Ishikawa (cell line): ENCODE results near the gene TNPO2.

Experiments
- EP300 ChIP-seq: IDR thresholded peaks from 2 replicates; pipeline ENCODE4 v1.6.1; 2012; ENCODE audit warnings: borderline replicate concordance
- FOXM1 ChIP-seq: IDR thresholded peaks from 2 replicates; pipeline ENCODE4 v1.6.1; 2012; ENCODE audit warnings: low read depth, borderline replicate concordance
- MAX ChIP-seq: IDR thresholded peaks from 2 replicates; pipeline ENCODE4 v1.6.1; 2012
- RAD21 ChIP-seq: IDR thresholded peaks from 2 replicates; pipeline ENCODE4 v1.6.1; 2012; ENCODE audit warnings: low read depth
- TAF1 ChIP-seq: IDR thresholded peaks from 2 replicates; pipeline ENCODE4 v1.6.1; 2012; ENCODE audit warnings: low read depth, mild to moderate bottlenecking
- TCF12 ChIP-seq: IDR thresholded peaks from 2 replicates; pipeline ENCODE4 v1.6.1; 2012; ENCODE audit warnings: low read depth
- TEAD4 ChIP-seq: IDR thresholded peaks from 2 replicates; pipeline ENCODE4 v1.6.1; 2012
- YY1 ChIP-seq: IDR thresholded peaks from 2 replicates; pipeline ENCODE4 v1.6.1; 2012; ENCODE audit warnings: low read depth
- ZBTB7A ChIP-seq: IDR thresholded peaks from 2 replicates; pipeline ENCODE4 v1.6.1; 2012; ENCODE audit warnings: low read depth
- TF ChIP-seq, protein P1 (sequence below): IDR thresholded peaks from 2 replicates; pipeline ENCODE4 v1.6.1; 2012; ENCODE audit warnings: low read depth, mild to moderate bottlenecking

Gene TNPO2

DNA sequence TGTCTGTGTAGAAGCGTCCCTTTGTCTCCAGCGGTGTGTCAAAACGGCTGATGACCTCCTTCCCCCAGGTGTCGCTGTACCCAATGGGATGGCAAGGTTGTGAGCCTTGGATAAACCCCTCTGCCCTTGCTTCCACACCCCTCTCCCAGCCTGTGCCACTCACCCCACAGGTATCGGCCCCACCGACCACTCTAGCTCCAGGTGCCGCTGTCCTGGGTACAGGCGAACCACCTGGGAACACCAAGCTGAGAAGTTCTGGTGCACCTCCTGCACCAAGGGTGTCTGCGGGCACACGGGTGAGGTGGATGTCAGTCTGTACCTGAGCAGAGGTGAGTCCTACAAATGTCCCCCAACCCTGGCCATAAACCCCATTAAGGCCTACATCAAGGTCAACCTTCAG is 73.8 kb downstream of the TNPO2 start:
- TF ChIP-seq TAF1, result no peak
- no peak for TF ChIP-seq ZBTB7A
- TF ChIP-seq MAX, result no peak
- TF ChIP-seq TCF12, result no peak
- TF ChIP-seq TEAD4, result no peak
- no peak for TF ChIP-seq YY1
- no peak for TF ChIP-seq FOXM1
- no peak for TF ChIP-seq EP300
- TF ChIP-seq, protein P1, sequence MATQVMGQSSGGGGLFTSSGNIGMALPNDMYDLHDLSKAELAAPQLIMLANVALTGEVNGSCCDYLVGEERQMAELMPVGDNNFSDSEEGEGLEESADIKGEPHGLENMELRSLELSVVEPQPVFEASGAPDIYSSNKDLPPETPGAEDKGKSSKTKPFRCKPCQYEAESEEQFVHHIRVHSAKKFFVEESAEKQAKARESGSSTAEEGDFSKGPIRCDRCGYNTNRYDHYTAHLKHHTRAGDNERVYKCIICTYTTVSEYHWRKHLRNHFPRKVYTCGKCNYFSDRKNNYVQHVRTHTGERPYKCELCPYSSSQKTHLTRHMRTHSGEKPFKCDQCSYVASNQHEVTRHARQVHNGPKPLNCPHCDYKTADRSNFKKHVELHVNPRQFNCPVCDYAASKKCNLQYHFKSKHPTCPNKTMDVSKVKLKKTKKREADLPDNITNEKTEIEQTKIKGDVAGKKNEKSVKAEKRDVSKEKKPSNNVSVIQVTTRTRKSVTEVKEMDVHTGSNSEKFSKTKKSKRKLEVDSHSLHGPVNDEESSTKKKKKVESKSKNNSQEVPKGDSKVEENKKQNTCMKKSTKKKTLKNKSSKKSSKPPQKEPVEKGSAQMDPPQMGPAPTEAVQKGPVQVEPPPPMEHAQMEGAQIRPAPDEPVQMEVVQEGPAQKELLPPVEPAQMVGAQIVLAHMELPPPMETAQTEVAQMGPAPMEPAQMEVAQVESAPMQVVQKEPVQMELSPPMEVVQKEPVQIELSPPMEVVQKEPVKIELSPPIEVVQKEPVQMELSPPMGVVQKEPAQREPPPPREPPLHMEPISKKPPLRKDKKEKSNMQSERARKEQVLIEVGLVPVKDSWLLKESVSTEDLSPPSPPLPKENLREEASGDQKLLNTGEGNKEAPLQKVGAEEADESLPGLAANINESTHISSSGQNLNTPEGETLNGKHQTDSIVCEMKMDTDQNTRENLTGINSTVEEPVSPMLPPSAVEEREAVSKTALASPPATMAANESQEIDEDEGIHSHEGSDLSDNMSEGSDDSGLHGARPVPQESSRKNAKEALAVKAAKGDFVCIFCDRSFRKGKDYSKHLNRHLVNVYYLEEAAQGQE, result no peak
- TF ChIP-seq RAD21, result no peak
